ENCODE data around the gene LGALS7B.
"Not testable (repeated sequence)": the region's sequence is repeated elsewhere in the genome, so short reads cannot be mapped to it uniquely, and the experiment has no call there.

Gene LGALS7B

DNA sequence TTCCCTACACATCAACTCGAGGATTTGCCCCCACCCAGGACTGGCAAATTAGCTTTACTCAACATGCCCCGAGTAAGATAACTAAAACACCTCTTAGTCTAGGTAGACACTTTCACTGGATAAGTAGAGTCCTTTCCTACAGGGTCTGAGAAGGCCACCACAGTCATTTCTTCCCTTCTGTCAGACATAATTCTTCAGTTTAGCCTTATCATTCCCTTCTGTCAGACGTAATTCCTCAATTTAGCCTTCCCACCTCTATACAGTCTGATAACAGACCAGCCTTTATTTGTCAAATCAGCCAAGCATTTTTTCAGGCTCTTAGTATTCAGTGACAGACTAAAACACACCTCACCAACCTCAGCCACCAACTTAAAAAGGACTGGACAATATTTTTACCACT is 35.2 kb upstream of the LGALS7B start:
- not testable (repeated sequence) for H3K4me3 ChIP-seq (ENCODE audit: low read length); H3K4me1 ChIP-seq (ENCODE audit: control insufficient read depth, low read depth, low read length); H3K9me3 ChIP-seq (ENCODE audit: control insufficient read depth, low read depth, low read length); H3K27me3 ChIP-seq (ENCODE audit: control insufficient read depth, insufficient read depth, low read length); H3K9ac ChIP-seq (ENCODE audit: low read length); H3K36me3 ChIP-seq (ENCODE audit: control insufficient read depth, low read depth, low read length); H3K27ac ChIP-seq (ENCODE audit: low read length)

DNA sequence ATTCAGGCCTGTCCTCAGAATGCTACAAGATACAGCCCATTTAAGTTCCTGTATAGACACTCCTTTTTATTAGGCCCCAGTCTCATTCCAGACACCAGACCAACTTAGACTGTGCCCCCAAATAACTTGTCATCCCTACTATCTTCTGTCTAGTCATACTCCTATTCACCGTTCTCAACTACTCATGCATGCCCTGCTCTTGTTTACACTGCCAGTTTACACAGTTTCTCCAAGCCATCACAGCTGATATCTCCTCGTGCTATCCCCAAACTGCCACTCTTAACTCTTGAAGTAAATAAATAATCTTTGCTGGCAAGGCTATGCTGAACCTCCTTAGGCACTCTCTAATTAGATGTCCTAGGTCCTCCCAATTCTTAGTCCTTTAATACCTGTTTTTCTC is 34.8 kb upstream of the LGALS7B start:
- not testable (repeated sequence) for H3K36me3 ChIP-seq (ENCODE audit: control insufficient read depth, low read depth, low read length); H3K4me1 ChIP-seq (ENCODE audit: control insufficient read depth, low read depth, low read length); H3K27me3 ChIP-seq (ENCODE audit: control insufficient read depth, insufficient read depth, low read length); H3K9me3 ChIP-seq (ENCODE audit: control insufficient read depth, low read depth, low read length); H3K27ac ChIP-seq (ENCODE audit: low read length); H3K4me3 ChIP-seq (ENCODE audit: low read length); H3K9ac ChIP-seq (ENCODE audit: low read length)

DNA sequence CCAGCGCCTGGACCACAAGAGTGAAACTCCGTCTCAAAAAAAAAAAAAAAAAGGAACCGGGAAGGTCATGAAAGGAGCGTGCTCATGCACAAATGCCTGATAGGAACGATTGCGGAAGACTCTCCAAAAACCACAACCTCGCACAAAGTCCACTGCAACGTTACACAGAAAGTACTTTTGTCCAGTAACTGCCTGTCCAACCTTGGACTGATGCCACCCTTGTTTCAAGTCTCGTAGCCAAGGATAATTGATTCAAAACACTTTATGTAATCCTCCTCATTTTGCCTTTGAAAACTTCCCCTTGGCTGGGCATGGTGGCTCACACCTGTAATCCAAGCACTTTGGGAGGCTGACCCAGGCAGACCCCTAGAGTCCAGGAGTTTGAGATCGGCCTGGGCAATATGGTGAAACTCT is 29.4 kb upstream of the LGALS7B start:
- Histone ChIP-seq H3K9me3 (ENCODE audit: control insufficient read depth, low read depth, low read length) (no peaks in the 10 kb centered on the region), H3K4me1 (ENCODE audit: control insufficient read depth, low read depth, low read length) (no peaks in the 10 kb centered on the region), H3K9ac (ENCODE audit: low read length) (no peak overlapping the region), H3K4me3 (ENCODE audit: low read length) (no peak overlapping the region), H3K27ac (ENCODE audit: low read length) (no peak overlapping the region), H3K27me3 (ENCODE audit: control insufficient read depth, insufficient read depth, low read length) (no peaks in the 10 kb centered on the region), H3K36me3 (ENCODE audit: control insufficient read depth, low read depth, low read length) (no peaks in the 10 kb centered on the region)

DNA sequence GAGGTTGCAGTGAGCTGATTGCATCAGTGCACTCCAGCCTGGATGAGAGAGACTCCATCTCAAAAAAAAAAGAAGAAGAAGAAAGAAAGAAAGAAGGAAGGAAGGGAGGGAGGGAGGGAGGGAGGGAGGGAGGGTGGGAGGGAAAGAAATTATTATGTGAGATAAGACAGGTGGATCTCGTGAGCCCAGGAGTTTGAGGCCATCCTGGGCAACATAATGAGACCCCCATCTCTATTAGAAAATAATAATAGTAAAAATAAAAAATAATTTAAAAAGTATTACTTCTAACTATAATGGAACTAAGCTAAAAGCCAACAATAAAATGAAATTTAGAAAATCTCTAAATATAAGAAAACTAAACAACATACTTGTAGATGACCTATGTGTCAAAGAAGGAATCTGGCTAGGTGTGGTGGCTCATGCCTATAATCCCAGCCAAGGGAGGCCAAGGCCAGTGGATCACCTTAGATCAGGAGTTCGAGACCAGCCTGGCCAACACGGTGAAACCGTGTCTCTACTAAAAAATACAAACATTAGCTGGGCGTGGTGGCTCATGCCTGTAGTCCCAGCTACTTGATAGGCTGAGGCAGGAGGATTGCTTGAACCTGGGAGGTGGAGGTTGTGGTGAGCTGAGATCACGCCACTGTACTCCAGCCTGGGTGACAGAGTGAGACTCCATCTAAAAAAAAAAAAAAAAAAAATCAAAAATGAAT is 28.0 kb upstream of the LGALS7B start:
- H3K4me1 ChIP-seq (ENCODE audit: control insufficient read depth, low read depth, low read length); H3K27me3 ChIP-seq (ENCODE audit: control insufficient read depth, insufficient read depth, low read length); H3K27ac ChIP-seq (ENCODE audit: low read length); H3K9me3 ChIP-seq (ENCODE audit: control insufficient read depth, low read depth, low read length); H3K36me3 ChIP-seq (ENCODE audit: control insufficient read depth, low read depth, low read length); H3K9ac ChIP-seq (ENCODE audit: low read length); H3K4me3 ChIP-seq (ENCODE audit: low read length): not testable (repeated sequence)

DNA sequence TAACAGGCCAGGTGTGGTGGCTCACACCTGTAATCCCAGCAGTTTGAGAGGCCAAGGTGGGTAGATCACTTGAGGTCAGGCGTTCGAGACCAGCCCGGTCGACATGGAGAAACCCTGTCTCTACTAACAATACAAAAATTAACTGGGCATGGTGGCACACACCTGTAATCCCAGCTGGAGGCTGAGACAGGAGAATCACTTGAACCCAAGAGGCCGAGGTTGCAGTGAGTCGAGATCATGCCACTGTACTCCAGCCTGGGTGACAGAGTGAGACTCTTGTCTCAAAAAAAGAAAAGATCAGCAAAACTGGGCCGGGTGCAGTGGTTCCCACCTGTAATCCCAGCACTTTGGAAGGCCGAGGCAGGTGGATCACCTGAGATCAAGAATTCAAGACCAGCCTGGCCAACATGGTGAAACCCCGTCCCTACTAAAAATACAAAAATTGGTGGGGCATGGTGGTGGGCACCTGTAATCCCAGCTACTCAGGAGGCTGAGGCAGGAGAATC is 27.1 kb upstream of the LGALS7B start:
- not testable (repeated sequence) for H3K9me3 ChIP-seq (ENCODE audit: control insufficient read depth, low read depth, low read length); H3K4me1 ChIP-seq (ENCODE audit: control insufficient read depth, low read depth, low read length); H3K4me3 ChIP-seq (ENCODE audit: low read length); H3K27ac ChIP-seq (ENCODE audit: low read length); H3K27me3 ChIP-seq (ENCODE audit: control insufficient read depth, insufficient read depth, low read length); H3K9ac ChIP-seq (ENCODE audit: low read length); H3K36me3 ChIP-seq (ENCODE audit: control insufficient read depth, low read depth, low read length)

DNA sequence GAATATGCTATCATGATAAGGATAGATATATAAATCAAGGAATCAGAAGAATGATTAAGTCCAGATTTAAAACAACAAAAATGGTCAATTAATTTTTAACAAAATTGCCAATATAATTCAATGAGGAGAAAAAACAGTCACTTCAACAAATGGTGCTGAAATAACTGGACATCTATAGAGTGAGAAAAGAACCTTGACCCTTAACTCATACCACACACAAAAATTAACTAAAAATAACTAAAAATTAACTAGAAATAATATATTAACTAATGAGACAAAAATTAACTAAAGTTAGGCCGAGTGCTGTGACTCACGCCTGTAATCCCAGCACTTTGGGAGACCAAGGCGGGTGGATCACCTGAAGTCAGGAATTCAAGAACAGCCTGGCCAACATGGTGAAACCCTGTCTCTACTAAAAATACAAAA is 25.2 kb upstream of the LGALS7B start:
- Histone ChIP-seq H3K4me3 (ENCODE audit: low read length) (no peak overlapping the region), H3K9me3 (ENCODE audit: control insufficient read depth, low read depth, low read length) (no peaks in the 10 kb centered on the region), H3K27ac (ENCODE audit: low read length) (no peak overlapping the region), H3K27me3 (ENCODE audit: control insufficient read depth, insufficient read depth, low read length) (no peaks in the 10 kb centered on the region), H3K4me1 (ENCODE audit: control insufficient read depth, low read depth, low read length) (no peaks in the 10 kb centered on the region), H3K9ac (ENCODE audit: low read length) (no peak overlapping the region), H3K36me3 (ENCODE audit: control insufficient read depth, low read depth, low read length) (no peaks in the 10 kb centered on the region)

DNA sequence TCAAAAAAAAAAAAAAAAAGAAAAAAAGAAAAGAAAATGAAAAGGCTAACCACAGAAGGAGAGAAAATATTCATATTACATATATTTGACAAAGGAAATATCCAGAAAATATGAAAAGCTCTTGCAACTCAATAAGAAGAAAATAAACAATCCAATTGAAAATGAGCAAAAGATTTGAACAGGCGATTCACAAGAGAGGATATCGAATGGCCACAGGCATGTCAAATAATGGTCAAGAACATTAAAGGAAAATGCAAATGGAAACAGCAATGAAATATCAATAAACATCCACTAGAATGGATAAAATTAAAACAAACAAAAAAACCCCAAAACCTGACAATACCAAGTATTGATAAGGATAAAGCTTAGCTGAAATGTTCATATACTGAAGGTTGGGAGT is 23.8 kb upstream of the LGALS7B start:
- Histone ChIP-seq H3K4me3 (ENCODE audit: low read length) (no peak overlapping the region), H3K4me1 (ENCODE audit: control insufficient read depth, low read depth, low read length) (peaks cover 4% of the 10 kb centered on the region), H3K9me3 (ENCODE audit: control insufficient read depth, low read depth, low read length) (no peaks in the 10 kb centered on the region), H3K27me3 (ENCODE audit: control insufficient read depth, insufficient read depth, low read length) (no peaks in the 10 kb centered on the region), H3K27ac (ENCODE audit: low read length) (no peak overlapping the region), H3K9ac (ENCODE audit: low read length) (no peak overlapping the region), H3K36me3 (ENCODE audit: control insufficient read depth, low read depth, low read length) (no peaks in the 10 kb centered on the region)

DNA sequence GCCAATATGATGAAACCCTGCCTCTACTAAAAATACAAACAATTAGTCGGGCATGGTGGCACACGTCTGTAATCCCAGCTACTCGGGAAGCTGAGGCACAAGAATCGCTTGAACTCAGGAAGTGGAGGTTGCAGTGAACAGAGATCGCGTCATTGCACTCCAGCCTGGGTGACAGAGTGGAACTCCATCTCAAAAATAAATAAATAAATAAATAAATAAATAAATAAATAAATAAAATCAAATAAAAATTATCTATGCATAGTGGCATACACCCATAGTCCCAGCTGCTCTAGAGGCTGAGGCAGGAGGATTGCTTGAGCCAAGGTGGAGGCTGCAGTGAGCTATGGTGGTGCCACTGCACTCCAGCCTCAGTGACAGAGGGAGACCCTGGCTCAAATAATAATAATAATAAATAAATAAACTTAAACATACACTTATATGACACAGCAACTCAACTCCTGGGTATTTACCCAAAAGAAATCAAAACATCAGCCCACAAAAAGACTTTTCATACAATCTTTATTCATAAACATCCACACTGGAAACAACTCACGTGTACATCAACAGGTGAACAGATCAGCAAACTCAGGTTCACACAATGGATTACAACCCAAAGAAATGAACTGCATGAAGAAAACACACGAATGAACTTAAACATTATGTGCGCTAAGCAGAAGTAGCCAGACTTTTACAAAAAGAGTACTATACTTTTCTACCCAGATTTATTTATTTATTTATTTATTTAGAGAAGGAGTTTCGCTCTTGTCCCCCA is 22.5 kb upstream of the LGALS7B start:
- Histone ChIP-seq H3K4me1 (ENCODE audit: control insufficient read depth, low read depth, low read length) (peaks cover 4% of the 10 kb centered on the region), H3K9me3 (ENCODE audit: control insufficient read depth, low read depth, low read length) (no peaks in the 10 kb centered on the region), H3K4me3 (ENCODE audit: low read length) (no peak overlapping the region), H3K27ac (ENCODE audit: low read length) (no peak overlapping the region), H3K9ac (ENCODE audit: low read length) (no peak overlapping the region), H3K36me3 (ENCODE audit: control insufficient read depth, low read depth, low read length) (no peaks in the 10 kb centered on the region), H3K27me3 (ENCODE audit: control insufficient read depth, insufficient read depth, low read length) (no peaks in the 10 kb centered on the region)

DNA sequence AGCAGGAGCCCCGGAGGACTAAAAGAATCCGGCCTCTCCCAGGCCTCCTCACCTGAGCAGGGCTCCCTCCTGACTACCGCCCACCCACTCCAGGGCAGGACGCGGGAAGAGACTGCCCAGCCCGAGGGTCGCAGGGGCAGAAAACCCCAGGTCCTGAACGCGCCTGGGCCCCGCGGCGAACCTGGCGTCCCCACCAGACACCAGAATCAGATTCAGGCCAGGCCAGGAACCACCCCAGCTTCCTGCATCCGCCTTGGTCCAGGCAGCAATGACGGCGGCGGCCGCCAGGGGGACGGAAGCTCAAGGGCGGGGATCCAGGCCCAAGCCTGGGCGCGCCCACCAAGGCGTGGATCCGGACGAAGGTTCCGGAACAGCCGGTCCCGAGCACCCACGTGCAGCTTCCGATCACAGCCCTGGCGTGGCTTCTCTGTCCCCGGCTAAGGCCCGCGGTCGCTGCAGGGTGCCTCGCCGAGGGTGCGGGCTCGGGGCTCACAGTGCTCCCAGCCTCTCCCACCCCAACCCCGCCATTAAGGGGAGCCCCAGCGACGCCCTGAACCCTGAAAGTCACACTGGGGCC is 19.3 kb upstream of the LGALS7B start:
- H3K4me1 ChIP-seq (ENCODE audit: control insufficient read depth, low read depth, low read length) = peaks cover 4% of the 10 kb centered on the region
- no peak overlapping the region for H3K27ac ChIP-seq (ENCODE audit: low read length)
- H3K36me3 ChIP-seq (ENCODE audit: control insufficient read depth, low read depth, low read length) = no peaks in the 10 kb centered on the region
- no peaks in the 10 kb centered on the region for H3K9me3 ChIP-seq (ENCODE audit: control insufficient read depth, low read depth, low read length)
- no peak overlapping the region for H3K4me3 ChIP-seq (ENCODE audit: low read length)
- no peaks in the 10 kb centered on the region for H3K27me3 ChIP-seq (ENCODE audit: control insufficient read depth, insufficient read depth, low read length)
- no peak overlapping the region for H3K9ac ChIP-seq (ENCODE audit: low read length)

DNA sequence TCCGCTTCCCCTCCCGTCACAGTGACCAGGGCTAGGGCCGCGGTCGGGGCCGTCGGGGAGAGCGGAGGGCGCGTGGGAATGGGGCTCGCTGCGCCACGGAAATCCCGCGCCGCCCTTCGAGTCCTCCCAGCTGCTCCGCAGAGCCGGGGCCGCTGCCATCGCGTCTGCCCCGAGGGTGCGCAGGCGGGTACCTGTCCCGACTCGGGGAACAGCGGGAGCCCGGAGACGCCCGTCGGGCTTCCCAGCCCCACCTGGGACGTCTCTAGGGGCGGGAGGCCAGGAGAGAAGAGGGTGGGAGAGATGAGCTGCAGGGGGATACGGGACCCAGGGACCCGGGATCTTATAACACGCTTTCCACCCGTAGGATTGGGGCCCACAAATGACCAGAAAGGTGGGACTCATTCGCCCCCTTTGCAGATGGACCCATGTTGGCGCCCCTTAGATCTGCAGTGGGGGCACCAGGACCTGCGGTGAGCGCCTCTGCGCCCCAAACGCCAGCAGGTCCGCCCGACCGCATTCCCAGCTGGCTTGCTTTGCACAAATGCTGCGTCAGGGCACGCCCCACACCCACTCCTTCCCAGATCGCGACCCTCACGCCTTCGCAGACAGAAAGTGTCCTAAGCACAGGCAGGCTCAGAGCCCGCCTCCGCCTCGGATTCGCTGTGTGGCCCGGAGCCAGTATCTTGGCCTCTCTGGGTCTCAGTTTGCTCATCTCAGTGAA is 18.6 kb upstream of the LGALS7B start:
- H3K36me3 ChIP-seq (ENCODE audit: control insufficient read depth, low read depth, low read length); H3K9ac ChIP-seq (ENCODE audit: low read length); H3K27me3 ChIP-seq (ENCODE audit: control insufficient read depth, insufficient read depth, low read length); H3K4me3 ChIP-seq (ENCODE audit: low read length); H3K27ac ChIP-seq (ENCODE audit: low read length); H3K9me3 ChIP-seq (ENCODE audit: control insufficient read depth, low read depth, low read length); H3K4me1 ChIP-seq (ENCODE audit: control insufficient read depth, low read depth, low read length): not testable (repeated sequence)

DNA sequence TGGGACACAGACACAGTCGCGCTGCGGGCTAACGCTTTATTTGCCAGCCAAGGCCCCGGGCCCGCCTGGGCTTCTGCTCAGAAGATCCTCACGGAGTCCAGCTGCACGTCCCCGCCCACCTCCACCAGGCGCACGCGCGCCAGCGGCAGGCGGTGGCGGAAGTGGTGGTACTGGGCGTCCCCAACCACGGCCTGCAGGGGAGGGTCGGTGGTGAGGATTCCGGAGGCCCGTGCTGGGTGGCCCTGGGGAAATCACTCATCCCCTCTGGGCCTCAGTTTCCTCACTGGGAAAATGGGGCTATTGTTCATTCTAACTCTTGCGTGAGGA is 18.1 kb upstream of the LGALS7B start:
- not testable (repeated sequence) for H3K4me1 ChIP-seq (ENCODE audit: control insufficient read depth, low read depth, low read length); H3K9me3 ChIP-seq (ENCODE audit: control insufficient read depth, low read depth, low read length); H3K27ac ChIP-seq (ENCODE audit: low read length); H3K36me3 ChIP-seq (ENCODE audit: control insufficient read depth, low read depth, low read length); H3K4me3 ChIP-seq (ENCODE audit: low read length); H3K27me3 ChIP-seq (ENCODE audit: control insufficient read depth, insufficient read depth, low read length); H3K9ac ChIP-seq (ENCODE audit: low read length)

Data from iPS-18a (cell line).